Hepatocyte (in vitro differentiated cells): ENCODE results near the gene IGF2. TPM values are rescaled to one million over a fixed set of nuclear protein-coding genes. Genes with fewer than 3 reads are reported as not detected.
A peak's percentile ranks its signal among the peaks of the same experiment; 100 is the strongest.

Experiments
- DNase-seq: peaks from one replicate; pipeline ENCODE4 v3.0.0-alpha.2; 2016; ENCODE audit warnings: low spot score
- H2AFZ ChIP-seq: fragments of 200-600 bp; sonication (generic); 2 replicates; pipeline ENCODE4 v1.6.0; 2016; ENCODE audit warnings: antibody characterized with exemption, mild to moderate bottlenecking
- H3K27ac ChIP-seq: fragments of 200-600 bp; sonication (generic); 2 replicates; pipeline ENCODE4 v1.5.1; 2016; ENCODE audit warnings: mild to moderate bottlenecking
- H3K27me3 ChIP-seq: fragments of 200-600 bp; sonication (generic); 2 replicates; pipeline ENCODE4 v1.6.1; 2016
- H3K36me3 ChIP-seq: fragments of 200-600 bp; sonication (generic); replicated peaks from 2 replicates; pipeline ENCODE4 v1.5.1; 2016; ENCODE audit warnings: low read depth; ENCODE audit not compliant: insufficient read depth
- H3K4me1 ChIP-seq: fragments of 200-600 bp; sonication (generic); 2 replicates; pipeline ENCODE4 v1.5.1; 2016; ENCODE audit warnings: mild to moderate bottlenecking, moderate library complexity; ENCODE audit not compliant: insufficient read depth
- H3K4me2 ChIP-seq: fragments of 200-600 bp; sonication (generic); 2 replicates; pipeline ENCODE4 v1.6.0; 2016
- H3K4me3 ChIP-seq: fragments of 200-600 bp; sonication (generic); 2 replicates; pipeline ENCODE4 v1.5.1; 2016; ENCODE audit warnings: mild to moderate bottlenecking
- H3K79me2 ChIP-seq: fragments of 200-600 bp; sonication (generic); 2 replicates; pipeline ENCODE4 v1.6.0; 2017; ENCODE audit warnings: mild to moderate bottlenecking
- H3K9me2 ChIP-seq: fragments of 200-600 bp; sonication (generic); replicated peaks from 2 replicates; pipeline ENCODE4 v1.6.0; 2017; ENCODE audit warnings: mild to moderate bottlenecking; ENCODE audit not compliant: insufficient read depth
- H3K9me3 ChIP-seq: fragments of 200-600 bp; sonication (generic); 2 replicates; pipeline ENCODE4 v1.5.1; 2016; ENCODE audit warnings: low read depth, mild to moderate bottlenecking
- H4K20me1 ChIP-seq: fragments of 200-600 bp; sonication (generic); 2 replicates; pipeline ENCODE4 v1.6.0; 2016; ENCODE audit warnings: mild to moderate bottlenecking; ENCODE audit not compliant: insufficient read depth, poor library complexity, severe bottlenecking
- CTCF ChIP-seq: fragments of 200-600 bp; sonication (generic); IDR thresholded peaks from 2 replicates; pipeline ENCODE4 v1.5.1; 2016; ENCODE audit warnings: antibody characterized with exemption, mild to moderate bottlenecking; ENCODE audit not compliant: poor library complexity
- EZH2 ChIP-seq: fragments of 200-600 bp; sonication (generic); IDR thresholded peaks from 2 replicates; pipeline ENCODE4 v1.6.1; 2016; ENCODE audit warnings: antibody characterized with exemption, mild to moderate bottlenecking, borderline replicate concordance
- EZH2phosphoT487 ChIP-seq: fragments of 200-600 bp; sonication (generic); IDR thresholded peaks from one replicate; pipeline ENCODE4 v1.6.1; 2018; ENCODE audit warnings: antibody characterized with exemption, mild to moderate bottlenecking, low read depth, moderate library complexity; ENCODE audit not compliant: unreplicated experiment, severe bottlenecking
- WGBS: methylation state at CpG from one replicate; pipeline ENCODE4 v1.1.6; 2016; ENCODE audit warnings: low lambda C conversion rate; ENCODE audit errors: missing lambda C conversion rate; 5-methylcytosine and 5-hydroxymethylcytosine counted together
- polyA plus RNA-seq: library from polyadenylated mRNA; unstranded; fragments of >200 nt; fragmentation: Nextera tagmentation; extraction: Ambion mirVana; gene quantifications from 2 replicates; pipeline ENCODE4 v1.2.1, GENCODE V29; 2016
- total RNA-seq: library from RNA; depleted of rRNA; stranded (reverse); fragments of >200 nt; gene quantifications from 2 replicates; pipeline ENCODE4 v1.2.3, GENCODE V29; 2014

IGF2 gene
- total and polyA plus RNA-seq, 2 experiments from 2014 or later: 1,507 to 2,911 TPM

DNA sequence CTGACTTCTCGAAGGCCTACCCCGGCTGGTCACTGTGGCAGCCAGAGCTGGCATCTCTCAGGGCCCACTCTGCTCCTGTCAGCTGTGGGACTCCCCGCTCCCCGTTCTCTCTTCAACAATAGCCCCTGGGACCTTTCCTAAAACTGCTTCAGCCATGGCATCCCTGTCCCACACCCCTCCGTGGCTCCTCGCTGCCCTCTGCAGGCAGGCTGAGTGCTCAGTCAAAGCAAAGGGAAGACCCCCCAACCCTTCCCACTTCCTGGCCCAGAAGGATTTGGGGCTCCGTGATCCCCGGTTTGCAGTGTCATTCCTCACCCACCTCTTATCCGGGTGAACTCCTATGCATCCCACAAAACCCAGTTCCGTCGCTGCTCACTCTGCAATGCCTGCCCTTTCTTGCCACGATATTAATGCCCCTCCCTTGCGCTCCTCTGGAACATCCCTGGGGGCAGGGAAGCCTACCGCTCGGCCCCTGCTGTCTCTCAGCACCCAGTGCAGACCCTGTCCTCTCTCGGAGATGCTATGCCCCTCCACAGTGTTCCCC lies 34.0 kb upstream of the IGF2 start:
- no peak overlapping the region for H3K27ac ChIP-seq
- WGBS: 87% methylated on average over 16 of the region's 16 CpGs
- DNase-seq: no peak
- no peaks in the 10 kb centered on the region for H3K9me3 ChIP-seq
- H3K27me3 ChIP-seq: no peaks in the 10 kb centered on the region
- no peak overlapping the region for H2AFZ ChIP-seq
- H3K9me2 ChIP-seq: no peaks in the 10 kb centered on the region
- no peaks in the 10 kb centered on the region for H3K36me3 ChIP-seq
- TF ChIP-seq EZH2phosphoT487 (no peak), CTCF (peak; percentile 31)
- H3K4me1 ChIP-seq: no peaks in the 10 kb centered on the region
- H3K4me3 ChIP-seq: no peak overlapping the region
- no peak overlapping the region for H3K4me2 ChIP-seq
- no peaks in the 10 kb centered on the region for H4K20me1 ChIP-seq
- no peaks in the 10 kb centered on the region for H3K79me2 ChIP-seq

DNA sequence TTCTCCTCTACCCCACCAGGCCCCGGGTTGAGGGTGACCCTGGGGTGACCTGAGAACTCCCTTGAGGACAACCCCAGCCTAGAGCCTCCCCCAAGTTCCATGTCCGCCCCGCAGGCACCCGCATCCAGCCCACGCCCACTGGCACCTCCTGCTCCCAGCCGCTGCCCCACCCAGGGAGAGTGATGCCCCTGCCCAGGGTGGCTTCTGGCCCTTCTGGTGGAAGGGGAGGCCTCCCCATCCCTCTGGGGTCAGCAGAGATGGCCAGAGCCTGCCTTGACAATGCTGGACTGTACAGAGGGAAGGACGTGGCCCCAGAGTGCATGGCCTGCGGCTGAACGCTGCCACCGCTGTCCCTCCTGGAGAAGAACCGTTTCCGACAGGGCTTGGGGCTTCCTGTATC lies 33.5 kb upstream of the IGF2 start:
- Histone ChIP-seq H3K36me3 (no peaks in the 10 kb centered on the region), H3K4me1 (no peaks in the 10 kb centered on the region), H3K27ac (no peak overlapping the region), H3K9me3 (no peaks in the 10 kb centered on the region), H3K79me2 (no peaks in the 10 kb centered on the region), H3K4me3 (no peak overlapping the region), H3K9me2 (no peaks in the 10 kb centered on the region), H3K27me3 (no peaks in the 10 kb centered on the region), H3K4me2 (no peak overlapping the region), H2AFZ (no peak overlapping the region), H4K20me1 (no peaks in the 10 kb centered on the region)
- TF ChIP-seq EZH2phosphoT487 (no peak), CTCF (no peak), EZH2 (no peak)
- WGBS: 84% methylated on average over 12 of the region's 12 CpGs
- DNase-seq: no peak

- Histone ChIP-seq H3K4me1 (peaks cover under 1% of the 10 kb centered on the region), H2AFZ (no peak within 1 kb of the TSS), H3K9me3 (no peaks in the 10 kb centered on the region), H3K4me2 (no peak within 1 kb of the TSS), H3K36me3 (no peaks in the 10 kb centered on the region), H3K9me2 (no peaks in the 10 kb centered on the region), H3K27ac (no peak within 1 kb of the TSS), H3K27me3 (no peaks in the 10 kb centered on the region), H3K4me3 (no peak within 1 kb of the TSS), H3K79me2 (no peaks in the 10 kb centered on the region), H4K20me1 (no peaks in the 10 kb centered on the region)
- WGBS: 91% methylated on average over 11 of the region's 17 CpGs
- no peak for DNase-seq
- TF ChIP-seq EZH2 (no peak), CTCF (no peak), EZH2phosphoT487 (no peak)
Observed at GRCh38 chr11:2171591-2172003, 32.4 kb upstream of the IGF2 start, which contains the start of gene TH. TH (minus strand) TSS chr11:2171815; CDS start chr11:2171786, 29 bp downstream.
